ENCODE data around the gene KLK10. TPM values are rescaled to one million over a fixed set of nuclear protein-coding genes. Genes with fewer than 3 reads are reported as not detected.

The KLK10 gene
- total RNA-seq, 2 donors from 2014 or later = 0.46 to 0.91 TPM

DNA sequence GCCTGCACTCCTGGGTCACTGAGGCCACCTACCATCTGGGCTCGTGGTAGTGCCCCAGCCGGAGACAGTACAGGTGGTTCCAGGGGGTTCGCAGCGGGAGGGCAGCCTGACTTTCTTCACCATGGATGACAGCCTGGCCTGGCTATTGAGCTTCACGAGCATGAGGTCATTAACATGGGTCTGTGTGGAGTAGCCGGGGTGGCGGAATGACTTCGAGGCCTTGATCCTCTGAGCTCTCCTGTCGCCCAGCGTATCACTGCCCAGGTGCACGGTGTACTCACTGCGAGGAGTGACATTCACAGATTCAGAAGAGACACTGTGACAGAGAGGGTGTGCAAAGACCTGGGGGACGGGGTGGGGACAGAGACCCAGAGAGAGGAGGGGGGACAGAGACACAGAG is 39.3 kb downstream of the KLK10 start:
- no peak overlapping the region for H3K27ac ChIP-seq (ENCODE audit: low read depth, low read length)
- H3K36me3 Mint-ChIP-seq (ENCODE audit: low read depth) = no peaks in the 10 kb centered on the region
- H3K4me1 ChIP-seq (ENCODE audit: control insufficient read depth, insufficient read depth, low read length) = no peaks in the 10 kb centered on the region
- peaks cover 3% of the 10 kb centered on the region for H3K9me3 Mint-ChIP-seq
- no peak overlapping the region for H3K9ac ChIP-seq (ENCODE audit: extremely low read depth, low read length, poor library complexity, severe bottlenecking)
- peak; percentile 59 for DNase-seq
- H3K27me3 Mint-ChIP-seq (ENCODE audit: insufficient read depth) = peaks cover 52% of the 10 kb centered on the region
- no peaks in the 10 kb centered on the region for H3K36me3 ChIP-seq (ENCODE audit: control insufficient read depth, insufficient read depth, low read length)
- WGBS, 2 experiments (ENCODE audit: insufficient coverage in 1 of 2, insufficient read length in 1 of 2) = 86 to 90% methylated on average over 12 to 13 of the region's 13 CpGs
- H3K27ac Mint-ChIP-seq = no peak overlapping the region
- TF ChIP-seq, protein P1, sequence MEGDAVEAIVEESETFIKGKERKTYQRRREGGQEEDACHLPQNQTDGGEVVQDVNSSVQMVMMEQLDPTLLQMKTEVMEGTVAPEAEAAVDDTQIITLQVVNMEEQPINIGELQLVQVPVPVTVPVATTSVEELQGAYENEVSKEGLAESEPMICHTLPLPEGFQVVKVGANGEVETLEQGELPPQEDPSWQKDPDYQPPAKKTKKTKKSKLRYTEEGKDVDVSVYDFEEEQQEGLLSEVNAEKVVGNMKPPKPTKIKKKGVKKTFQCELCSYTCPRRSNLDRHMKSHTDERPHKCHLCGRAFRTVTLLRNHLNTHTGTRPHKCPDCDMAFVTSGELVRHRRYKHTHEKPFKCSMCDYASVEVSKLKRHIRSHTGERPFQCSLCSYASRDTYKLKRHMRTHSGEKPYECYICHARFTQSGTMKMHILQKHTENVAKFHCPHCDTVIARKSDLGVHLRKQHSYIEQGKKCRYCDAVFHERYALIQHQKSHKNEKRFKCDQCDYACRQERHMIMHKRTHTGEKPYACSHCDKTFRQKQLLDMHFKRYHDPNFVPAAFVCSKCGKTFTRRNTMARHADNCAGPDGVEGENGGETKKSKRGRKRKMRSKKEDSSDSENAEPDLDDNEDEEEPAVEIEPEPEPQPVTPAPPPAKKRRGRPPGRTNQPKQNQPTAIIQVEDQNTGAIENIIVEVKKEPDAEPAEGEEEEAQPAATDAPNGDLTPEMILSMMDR (conservative IDR thresholded peaks at IDR 0.05) = no peak
- no peak overlapping the region for H3K4me3 Mint-ChIP-seq
- H3K27me3 ChIP-seq (ENCODE audit: control insufficient read depth, insufficient read depth, low read length, poor library complexity, severe bottlenecking) = peaks cover 10% of the 10 kb centered on the region
- H3K4me3 ChIP-seq (ENCODE audit: low read length) = no peak overlapping the region
- no peaks in the 10 kb centered on the region for H3K9me3 ChIP-seq (ENCODE audit: control insufficient read depth, low read length)
- no peaks in the 10 kb centered on the region for H3K4me1 Mint-ChIP-seq

DNA sequence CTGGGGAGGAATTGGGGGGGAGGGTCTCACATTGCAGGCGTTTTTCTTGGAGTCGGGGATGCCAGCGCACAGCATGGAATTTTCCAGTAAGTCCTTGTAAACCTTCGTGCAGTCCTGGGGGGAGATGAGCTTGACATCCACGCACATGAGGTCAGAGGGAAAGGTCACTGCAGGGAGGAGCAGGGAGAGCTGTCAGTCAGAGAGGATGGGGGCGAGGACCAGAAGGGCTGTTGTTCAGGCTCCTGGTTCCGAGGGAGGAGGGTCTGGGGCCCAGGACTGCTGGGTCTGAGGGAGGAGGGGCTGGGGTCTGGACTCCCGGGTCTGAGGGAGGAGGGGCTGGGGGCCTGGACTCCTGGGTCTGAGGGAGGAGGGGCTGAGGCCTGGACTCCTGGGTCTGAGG is 39.8 kb downstream of the KLK10 start:
- Histone ChIP-seq H3K27ac (ENCODE audit: low read depth, low read length) (no peak overlapping the region), H3K9ac (ENCODE audit: extremely low read depth, low read length, poor library complexity, severe bottlenecking) (no peak overlapping the region), H3K27me3 (ENCODE audit: control insufficient read depth, insufficient read depth, low read length, poor library complexity, severe bottlenecking) (peaks cover 10% of the 10 kb centered on the region), H3K36me3 (ENCODE audit: control insufficient read depth, insufficient read depth, low read length) (no peaks in the 10 kb centered on the region), H3K4me3 (ENCODE audit: low read length) (no peak overlapping the region), H3K9me3 (ENCODE audit: control insufficient read depth, low read length) (no peaks in the 10 kb centered on the region), H3K4me1 (ENCODE audit: control insufficient read depth, insufficient read depth, low read length) (no peaks in the 10 kb centered on the region)
- no peaks in the 10 kb centered on the region for H3K36me3 Mint-ChIP-seq (ENCODE audit: low read depth)
- 80% methylated on average over 1 to 8 of the region's 8 CpGs for WGBS, 2 experiments (ENCODE audit: insufficient coverage in 1 of 2, insufficient read length in 1 of 2)
- H3K4me1 Mint-ChIP-seq = no peaks in the 10 kb centered on the region
- H3K27me3 Mint-ChIP-seq (ENCODE audit: insufficient read depth) = peaks cover 47% of the 10 kb centered on the region
- no peaks in the 10 kb centered on the region for H3K9me3 Mint-ChIP-seq
- H3K27ac Mint-ChIP-seq = no peak overlapping the region
- TF ChIP-seq, protein P1 (conservative IDR thresholded peaks at IDR 0.05) = no peak
- DNase-seq = peak; percentile 50
- no peak overlapping the region for H3K4me3 Mint-ChIP-seq

DNA sequence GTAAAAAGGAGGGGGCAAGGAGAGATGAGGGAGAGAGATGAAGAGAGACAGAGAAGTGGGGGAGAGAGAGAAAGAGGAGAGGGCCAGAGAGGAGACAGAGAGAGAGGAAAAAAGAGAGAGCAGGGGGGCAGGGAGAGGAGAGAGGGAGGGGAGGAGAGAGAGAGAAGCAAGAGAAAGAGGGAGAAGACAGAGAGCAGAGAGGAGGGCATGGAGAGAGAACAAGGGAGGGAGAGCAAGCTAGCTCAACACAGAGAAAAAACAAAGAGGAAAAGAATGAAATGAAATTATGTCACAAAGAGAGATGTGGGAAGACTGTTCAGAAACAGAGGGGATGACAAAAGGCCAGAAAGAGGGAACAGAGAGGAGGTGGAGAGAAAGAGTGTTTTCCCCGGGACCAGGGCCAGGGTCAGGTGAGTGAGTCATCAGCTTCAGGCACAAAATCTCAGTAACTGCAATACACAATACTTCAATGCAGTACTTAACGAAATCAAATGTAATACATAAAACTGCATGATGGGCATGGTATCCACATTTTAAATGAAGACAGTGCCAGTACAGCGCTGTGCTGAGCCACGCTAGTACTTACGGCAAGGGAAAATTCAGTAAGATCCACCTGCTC is 40.6 kb downstream of the KLK10 start:
- H3K27me3 ChIP-seq (ENCODE audit: control insufficient read depth, insufficient read depth, low read length, poor library complexity, severe bottlenecking) = peaks cover 10% of the 10 kb centered on the region
- no peak overlapping the region for H3K27ac ChIP-seq (ENCODE audit: low read depth, low read length)
- Mint-ChIP-seq H3K4me1 (no peaks in the 10 kb centered on the region), H3K36me3 (ENCODE audit: low read depth) (no peaks in the 10 kb centered on the region), H3K27me3 (ENCODE audit: insufficient read depth) (peaks cover 40% of the 10 kb centered on the region), H3K27ac (no peak overlapping the region), H3K9me3 (no peaks in the 10 kb centered on the region), H3K4me3 (no peak overlapping the region)
- H3K9me3 ChIP-seq (ENCODE audit: control insufficient read depth, low read length) = no peaks in the 10 kb centered on the region
- no peaks in the 10 kb centered on the region for H3K36me3 ChIP-seq (ENCODE audit: control insufficient read depth, insufficient read depth, low read length)
- peak; percentile 50 for DNase-seq
- H3K4me3 ChIP-seq (ENCODE audit: low read length) = no peak overlapping the region
- no peaks in the 10 kb centered on the region for H3K4me1 ChIP-seq (ENCODE audit: control insufficient read depth, insufficient read depth, low read length)
- 72 to 79% methylated on average over 5 of the region's 5 CpGs for WGBS, 2 experiments (ENCODE audit: insufficient coverage in 1 of 2, insufficient read length in 1 of 2)
- TF ChIP-seq, protein P1 (conservative IDR thresholded peaks at IDR 0.05) = no peak
- no peak overlapping the region for H3K9ac ChIP-seq (ENCODE audit: extremely low read depth, low read length, poor library complexity, severe bottlenecking)
